Activated CD8-positive, alpha-beta T cell treated with anti-CD3 and anti-CD28 coated beads for 36 hours (primary cell): ENCODE results near the gene FAM13B. TPM values are rescaled to one million over a fixed set of nuclear protein-coding genes. Genes with fewer than 3 reads are reported as not detected.

Source experiments
- ATAC-seq: fragments of 200-7000 bp; cut with Tn5 transposase; one replicate; pipeline ENCODE4 v1.10.0; 2021; ENCODE audit warnings: mild to moderate bottlenecking, moderate library complexity
- CTCF ChIA-PET: fragments of 350-600 bp; sonication (Branson Sonifier 250); formaldehyde crosslinking; loops from one replicate; lab custom pipeline; 2021; ENCODE audit warnings: antibody characterized with exemption; lab: Charles Lee
- POLR2A ChIA-PET: fragments of 350-600 bp; sonication (Branson Sonifier 250); formaldehyde crosslinking; loops from one replicate; lab custom pipeline; 2021; ENCODE audit warnings: antibody characterized with exemption; lab: Charles Lee
- DNase-seq: peaks from one replicate; pipeline ENCODE4 v3.0.0-alpha.2; 2020
- H3K27ac Mint-ChIP-seq: one replicate; pipeline ENCODE4 v1.8.0; 2021; ENCODE audit warnings: mild to moderate bottlenecking, mixed read lengths
- H3K27me3 Mint-ChIP-seq: one replicate; pipeline ENCODE4 v1.8.0; 2021; ENCODE audit warnings: mixed read lengths
- H3K36me3 Mint-ChIP-seq: one replicate; pipeline ENCODE4 v1.8.0; 2021; ENCODE audit warnings: low read depth, mixed read lengths
- H3K4me1 Mint-ChIP-seq: one replicate; pipeline ENCODE4 v1.8.0; 2021; ENCODE audit warnings: low read depth, mixed read lengths
- H3K4me3 Mint-ChIP-seq: one replicate; pipeline ENCODE4 v1.8.0; 2021; ENCODE audit warnings: mild to moderate bottlenecking, moderate library complexity, mixed read lengths
- H3K9me3 Mint-ChIP-seq: one replicate; pipeline ENCODE4 v1.8.0; 2021; ENCODE audit warnings: mixed read lengths
- CTCF ChIP-seq: fragments of 200-600 bp; IDR thresholded peaks from one replicate; pipeline ENCODE4 v1.8.0; 2022; ENCODE audit warnings: antibody characterized with exemption, mild to moderate bottlenecking
- intact Hi-C: fragments of 100-400 bp; cut with micrococcal nuclease; formaldehyde crosslinking; loops from one replicate; pipeline ENCODE4 v1.10.0; 2022
- total RNA-seq, 2 experiments: library from RNA; stranded (reverse); gene quantifications; one replicate each; pipeline ENCODE4 v1.2.3, GENCODE V29; 2021

The FAM13B gene
- total RNA-seq, 2 experiments from 2014 or later, result 14.8 to 17.5 TPM

GRCh38 chr5:137933491-137933911, 99.4 kb downstream of the FAM13B start:
- intact Hi-C loops, result no loop called here
- Mint-ChIP-seq H3K27ac (no peak overlapping the region), H3K4me1 (peaks cover 9% of the 10 kb centered on the region), H3K4me3 (no peak overlapping the region), H3K36me3 (peaks cover 8% of the 10 kb centered on the region), H3K27me3 (no peaks in the 10 kb centered on the region), H3K9me3 (no peaks in the 10 kb centered on the region)
- ATAC-seq (no peak), DNase-seq (no peak)
- no peak for TF ChIP-seq CTCF
- ChIA-PET POLR2A (no interaction called here), CTCF (interaction anchor here (1.1 kb wide), 1 partner anchor 52 kb away, joined by 3 read pairs; no protein-coding TSS in a partner anchor)

- Mint-ChIP-seq H3K27ac (no peak overlapping the region), H3K4me3 (no peak overlapping the region), H3K9me3 (no peaks in the 10 kb centered on the region), H3K4me1 (peaks cover 5% of the 10 kb centered on the region), H3K27me3 (no peaks in the 10 kb centered on the region), H3K36me3 (peaks cover 8% of the 10 kb centered on the region)
- ATAC-seq (no peak), DNase-seq (no peak)
- intact Hi-C loops, result no loop called here
- no peak for TF ChIP-seq CTCF
- ChIA-PET POLR2A (no interaction called here), CTCF (interaction anchor here (1.1 kb wide), 1 partner anchor 53 kb away, joined by 3 read pairs; no protein-coding TSS in a partner anchor)
Measured at GRCh38 chr5:137932800-137933199, 100.1 kb downstream of the FAM13B start.

- Mint-ChIP-seq H3K4me1 (no peaks in the 10 kb centered on the region), H3K27me3 (no peaks in the 10 kb centered on the region), H3K9me3 (no peaks in the 10 kb centered on the region), H3K36me3 (no peaks in the 10 kb centered on the region), H3K4me3 (no peak overlapping the region), H3K27ac (no peak overlapping the region)
- no peak for TF ChIP-seq CTCF
- intact Hi-C loops, result no loop called here
- POLR2A ChIA-PET, result no interaction called here
- CTCF ChIA-PET, result interaction anchor here (1.1 kb wide), 1 partner anchor 144 kb away, joined by 6 read pairs; no protein-coding TSS in a partner anchor
- DNase-seq (no peak), ATAC-seq (no peak)
Measured at GRCh38 chr5:137923856-137924255, 109.0 kb downstream of the FAM13B start.

DNA sequence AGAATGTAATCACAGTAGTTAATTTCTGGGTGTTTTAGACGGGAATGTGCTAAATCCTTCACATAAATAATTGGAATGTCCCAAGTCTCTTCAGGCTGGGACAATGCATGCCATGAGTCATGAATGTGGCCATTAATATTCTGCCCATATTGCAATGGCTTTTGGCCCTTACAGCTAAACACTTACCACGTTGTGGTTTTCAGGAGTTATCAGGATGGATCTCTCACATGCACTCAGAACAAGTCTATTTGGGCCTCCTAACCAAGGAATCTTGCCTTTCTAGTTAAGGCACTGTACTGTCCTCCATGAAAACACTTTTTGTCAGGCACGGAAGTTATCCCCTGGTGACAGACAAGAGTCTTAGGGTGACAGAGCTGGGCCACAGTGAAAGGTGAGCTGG, 110.9 kb downstream of the FAM13B start:
- TF ChIP-seq CTCF, result no peak

DNA sequence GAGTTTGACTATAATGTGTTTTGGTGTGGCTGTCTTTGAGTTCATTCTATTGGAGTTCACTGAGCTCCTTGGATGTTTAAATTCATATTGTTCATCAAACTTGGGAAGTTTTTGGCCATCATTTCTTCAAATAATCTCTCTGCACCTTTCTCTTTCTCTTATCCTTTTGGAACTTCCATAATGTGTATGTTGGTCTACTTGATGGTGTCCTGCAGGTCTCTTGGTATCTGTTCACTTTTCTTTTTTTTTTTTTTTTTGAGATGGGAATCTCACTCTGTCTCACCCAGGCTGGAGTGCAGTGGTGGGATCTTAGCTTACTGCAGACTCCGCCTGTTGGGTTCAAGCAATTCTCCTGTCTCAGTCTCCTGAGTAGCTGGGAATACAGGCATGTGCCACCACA, 116.0 kb downstream of the FAM13B start:
- H3K27me3 Mint-ChIP-seq, result no peaks in the 10 kb centered on the region
- no peak overlapping the region for H3K27ac Mint-ChIP-seq
- H3K9me3 Mint-ChIP-seq, result peaks cover 12% of the 10 kb centered on the region
- H3K36me3 Mint-ChIP-seq, result no peaks in the 10 kb centered on the region
- ATAC-seq (no peak), DNase-seq (no peak)
- intact Hi-C loops, result no loop called here
- TF ChIP-seq CTCF, result no peak
- no peak overlapping the region for H3K4me3 Mint-ChIP-seq
- ChIA-PET CTCF (interaction anchor here (1.5 kb wide), 1 partner anchor 12 kb away, joined by 3 read pairs; no protein-coding TSS in a partner anchor), POLR2A (interaction anchor here (0.6 kb wide), 1 partner anchor 10 kb away, joined by 3 read pairs; no protein-coding TSS in a partner anchor)
- no peaks in the 10 kb centered on the region for H3K4me1 Mint-ChIP-seq

More for the DNA sequence above, 110.9 kb downstream of the FAM13B start:
- DNase-seq (no peak), ATAC-seq (no peak)
- intact Hi-C loops, result no loop called here
- no peak overlapping the region for H3K27ac Mint-ChIP-seq
- no peak overlapping the region for H3K4me3 Mint-ChIP-seq
- ChIA-PET POLR2A (interaction anchor here (0.6 kb wide), 1 partner anchor 64 kb away, joined by 3 read pairs; no protein-coding TSS in a partner anchor), CTCF (interaction anchor here (1.3 to 1.6 kb wide), 2 partner anchors 18 to 143 kb away, joined by 3 to 4 read pairs; no protein-coding TSS in a partner anchor)
- peaks cover 5% of the 10 kb centered on the region for H3K9me3 Mint-ChIP-seq
- H3K27me3 Mint-ChIP-seq, result no peaks in the 10 kb centered on the region
- H3K36me3 Mint-ChIP-seq, result no peaks in the 10 kb centered on the region
- no peaks in the 10 kb centered on the region for H3K4me1 Mint-ChIP-seq
